GM12874 (cell line): ENCODE data around the gene PLA2G5.

Experiments
- CTCF ChIP-seq: IDR thresholded peaks from 2 replicates; pipeline ENCODE4 v1.5.1; 2011; ENCODE audit warnings: low read depth, mild to moderate bottlenecking, control low read depth, low read length, moderate library complexity; ENCODE audit not compliant: insufficient read depth

The PLA2G5 gene

GRCh38 chr1:20107351-20107750 lies 37.4 kb downstream of the PLA2G5 start:
- TF ChIP-seq CTCF = no peak

DNA sequence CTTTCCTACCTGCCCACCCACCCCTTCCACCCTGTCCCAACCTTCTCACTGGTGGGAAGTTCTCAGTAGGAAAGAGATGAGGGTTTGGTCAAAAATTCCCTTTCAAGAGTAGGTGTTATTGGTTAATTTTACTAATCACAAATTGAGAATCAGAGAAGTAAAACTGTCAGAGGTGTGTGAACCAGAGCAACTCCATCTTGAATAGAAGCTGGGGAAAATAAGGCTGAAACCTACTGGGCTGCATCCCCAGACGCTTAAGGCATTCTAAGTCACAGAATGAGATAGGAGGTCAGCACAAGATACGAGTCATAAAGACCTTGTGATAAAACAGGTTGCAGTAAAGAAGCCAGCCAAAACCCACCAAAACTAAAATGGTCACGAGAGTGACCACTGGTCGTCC lies 37.8 kb downstream of the PLA2G5 start:
- no peak for TF ChIP-seq CTCF

DNA sequence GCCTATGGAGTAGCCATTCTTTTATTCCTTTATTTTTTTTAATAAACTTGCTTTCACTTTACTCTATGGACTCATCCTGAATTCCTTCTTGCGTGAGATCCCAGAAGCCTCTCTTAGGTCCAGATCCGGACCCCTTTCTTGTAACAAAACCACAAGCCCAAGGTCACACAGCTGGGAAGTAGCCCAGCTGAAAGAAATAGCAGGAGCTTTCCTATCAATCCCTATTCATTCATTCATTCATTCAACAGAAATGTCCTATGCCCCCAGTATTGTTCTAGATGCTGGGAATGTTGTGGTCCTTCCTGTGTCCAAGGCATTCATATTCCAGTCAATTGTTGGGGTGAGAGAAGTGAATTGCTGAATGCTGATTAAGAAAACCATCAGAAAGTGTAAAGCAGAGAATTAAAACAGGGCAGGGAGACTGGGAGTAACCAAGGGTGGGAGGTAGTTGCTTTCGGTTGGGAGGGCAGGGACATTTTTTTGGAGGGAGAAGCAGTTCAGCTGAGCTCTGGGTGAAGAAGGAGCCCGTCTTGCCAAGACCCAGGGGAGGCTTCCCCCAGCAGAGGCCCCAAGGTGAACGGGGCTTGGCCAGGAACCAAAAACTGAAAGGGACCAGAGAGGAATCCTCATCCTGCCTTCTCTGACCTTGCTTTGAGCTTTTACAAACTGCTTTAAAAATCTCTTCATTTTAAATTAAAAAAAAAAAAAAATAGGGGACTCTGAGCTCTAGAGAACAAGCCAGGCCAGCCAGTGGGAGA lies 38.6 kb downstream of the PLA2G5 start:
- no peak for TF ChIP-seq CTCF

- peak; percentile 27; the same call in 1 of the 2 replicates for TF ChIP-seq CTCF
Measured at GRCh38 chr1:20109223-20109856, 39.3 kb downstream of the PLA2G5 start.

DNA sequence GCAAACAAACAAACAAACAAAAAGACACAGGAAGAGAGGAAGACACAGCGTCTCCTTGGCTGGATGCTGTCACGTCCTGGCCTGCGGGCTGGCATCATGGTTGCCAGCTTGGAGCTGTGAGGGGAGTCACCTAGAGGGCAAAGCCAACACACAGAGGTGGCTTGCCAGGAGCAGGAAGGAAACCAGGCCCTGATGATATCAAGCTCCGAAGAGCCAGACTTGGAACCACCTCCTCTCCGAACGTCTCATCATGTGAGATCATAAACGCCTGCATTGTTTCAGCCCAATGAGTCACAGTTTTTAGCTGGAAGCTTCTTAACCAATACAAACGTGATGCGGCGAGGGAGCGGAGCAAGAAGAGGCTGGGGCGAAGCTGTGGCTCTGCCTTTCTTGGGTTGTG lies 40.7 kb downstream of the PLA2G5 start:
- no peak for TF ChIP-seq CTCF

DNA sequence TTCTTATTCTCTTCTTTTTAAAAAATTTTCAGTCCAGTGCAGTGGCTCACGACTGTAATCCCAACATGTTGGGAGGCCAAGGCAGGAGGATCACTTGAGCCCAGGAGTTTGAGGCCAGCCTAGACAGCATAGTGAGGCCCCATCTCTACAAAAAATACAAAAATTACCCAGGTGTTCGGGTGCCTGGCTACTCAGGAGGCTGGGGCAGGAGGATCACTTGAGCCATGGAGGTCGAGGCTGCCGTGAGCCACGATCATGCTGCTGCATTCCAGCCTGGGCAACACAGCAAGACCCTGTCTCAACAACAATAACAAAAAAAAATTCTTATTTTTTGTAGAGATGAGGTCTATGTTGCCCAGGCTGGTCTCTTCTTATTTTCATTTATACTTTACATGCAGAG lies 41.5 kb downstream of the PLA2G5 start:
- no peak for TF ChIP-seq CTCF

- no peak for TF ChIP-seq CTCF
Measured at GRCh38 chr1:20112279-20113000, 42.4 kb downstream of the PLA2G5 start.
